HG03064 (cell line): ENCODE measurements around the gene FOXC2.

Source experiments
- ATAC-seq: cut with Tn5 transposase; IDR thresholded peaks from one replicate; pipeline ENCODE4 v1.9.1; 2021; ENCODE audit warnings: low read depth; ENCODE audit not compliant: unreplicated experiment

FOXC2 gene

GRCh38 chr16:86571530-86571915, 4.9 kb downstream of the FOXC2 start:
- ATAC-seq = no peak

DNA sequence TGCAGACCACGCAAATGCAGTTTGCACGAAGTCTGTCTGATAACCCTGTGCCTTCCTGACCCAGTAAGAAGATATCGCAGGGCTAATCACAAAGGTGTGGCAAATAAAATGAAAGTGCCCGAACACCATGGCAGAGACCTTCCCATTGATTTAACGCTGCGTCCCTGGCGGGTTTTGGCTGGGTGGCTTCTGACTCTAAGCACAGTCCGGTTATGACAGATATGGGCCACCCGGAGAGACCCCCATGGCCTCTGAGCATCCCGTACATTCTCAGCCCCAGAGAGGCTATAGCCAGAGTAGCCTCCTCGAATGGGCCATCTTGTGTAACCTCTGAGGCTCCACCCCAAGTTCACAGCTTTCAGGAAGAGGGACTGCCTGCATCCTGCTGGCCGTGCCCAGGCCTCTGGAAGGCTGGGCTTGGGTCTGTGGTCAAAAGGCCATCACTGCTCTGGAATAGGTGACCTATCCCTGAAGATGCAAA, 5.5 kb downstream of the FOXC2 start:
- no peak for ATAC-seq

GRCh38 chr16:86572606-86573005, 6.0 kb downstream of the FOXC2 start:
- no peak for ATAC-seq

- ATAC-seq = no peak
Measured at GRCh38 chr16:86573215-86573614, 6.6 kb downstream of the FOXC2 start.

DNA sequence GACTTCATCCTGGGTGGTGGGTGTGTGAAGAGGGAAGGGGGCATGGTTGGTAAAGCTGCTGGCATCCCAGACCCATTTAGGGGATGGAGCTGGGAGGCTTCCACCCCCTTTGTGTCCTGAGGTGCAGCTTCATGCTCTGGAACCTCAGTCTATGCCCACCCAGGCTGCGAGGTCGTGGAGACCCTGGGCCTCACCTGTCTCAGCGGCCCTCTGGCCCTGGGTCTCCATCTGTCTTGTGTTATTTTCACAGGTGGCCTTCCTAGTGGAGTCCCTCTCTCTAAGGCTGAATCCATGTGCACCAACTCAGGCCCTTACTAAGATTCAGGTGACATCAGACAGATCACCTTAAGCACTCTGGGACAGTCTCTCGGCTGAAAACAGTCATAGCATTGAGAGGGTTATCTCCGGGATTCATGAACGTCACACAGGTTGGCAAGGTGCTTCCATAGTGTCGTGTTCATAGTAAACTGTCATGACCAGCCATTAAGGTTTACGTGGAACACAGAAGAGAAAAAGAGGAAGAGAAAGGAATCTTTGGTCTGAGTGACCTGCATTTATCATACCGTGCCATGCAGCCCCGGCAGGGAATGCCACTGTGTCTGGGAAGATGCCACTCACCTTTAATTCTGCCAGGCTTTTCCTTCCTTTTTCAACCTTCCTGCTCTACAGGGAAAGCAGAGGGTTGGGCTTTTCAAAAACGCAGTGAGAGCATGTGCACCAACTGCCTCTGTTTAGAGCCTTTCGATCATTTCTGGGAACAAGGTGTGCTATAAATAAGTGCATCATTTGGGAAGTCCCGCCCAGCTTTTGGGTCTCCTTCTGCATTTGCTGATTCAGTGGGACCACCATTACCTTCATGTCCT, 7.2 kb downstream of the FOXC2 start:
- no peak for ATAC-seq

- ATAC-seq = no peak
Measured at GRCh38 chr16:86574646-86575045, 8.0 kb downstream of the FOXC2 start.

DNA sequence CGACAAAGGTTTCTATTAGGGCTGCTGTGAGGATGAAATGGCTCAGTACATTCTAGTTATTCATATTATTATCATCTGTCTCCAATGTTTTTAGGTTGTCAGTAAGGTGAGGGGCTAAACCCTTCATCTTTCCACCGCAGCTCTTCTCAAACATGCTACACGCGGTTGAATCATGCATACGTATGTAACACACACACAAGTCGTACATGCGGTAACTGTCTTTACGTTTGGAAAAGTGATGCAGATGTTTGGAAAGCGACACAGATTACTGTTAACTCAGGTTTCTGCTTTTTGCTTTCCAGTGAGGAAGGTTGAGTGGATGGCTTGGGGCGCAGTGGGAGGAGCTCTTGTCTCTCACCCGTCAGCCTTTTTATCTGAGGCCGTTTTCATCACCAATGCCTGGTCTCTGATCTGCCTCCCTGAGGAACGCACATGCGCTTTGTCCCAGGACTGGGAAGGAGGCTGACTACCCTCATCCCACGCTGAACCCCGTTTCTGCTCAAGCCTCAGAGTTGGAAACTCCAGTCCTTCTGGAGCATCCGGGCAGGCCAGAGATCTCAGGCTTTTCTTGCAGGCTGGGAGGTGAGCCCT, 8.6 kb downstream of the FOXC2 start:
- no peak for ATAC-seq

GRCh38 chr16:86575754-86576557, 9.3 kb downstream of the FOXC2 start:
- ATAC-seq = no peak

- no peak for ATAC-seq
Measured at GRCh38 chr16:86576591-86577313, 10.1 kb downstream of the FOXC2 start.

DNA sequence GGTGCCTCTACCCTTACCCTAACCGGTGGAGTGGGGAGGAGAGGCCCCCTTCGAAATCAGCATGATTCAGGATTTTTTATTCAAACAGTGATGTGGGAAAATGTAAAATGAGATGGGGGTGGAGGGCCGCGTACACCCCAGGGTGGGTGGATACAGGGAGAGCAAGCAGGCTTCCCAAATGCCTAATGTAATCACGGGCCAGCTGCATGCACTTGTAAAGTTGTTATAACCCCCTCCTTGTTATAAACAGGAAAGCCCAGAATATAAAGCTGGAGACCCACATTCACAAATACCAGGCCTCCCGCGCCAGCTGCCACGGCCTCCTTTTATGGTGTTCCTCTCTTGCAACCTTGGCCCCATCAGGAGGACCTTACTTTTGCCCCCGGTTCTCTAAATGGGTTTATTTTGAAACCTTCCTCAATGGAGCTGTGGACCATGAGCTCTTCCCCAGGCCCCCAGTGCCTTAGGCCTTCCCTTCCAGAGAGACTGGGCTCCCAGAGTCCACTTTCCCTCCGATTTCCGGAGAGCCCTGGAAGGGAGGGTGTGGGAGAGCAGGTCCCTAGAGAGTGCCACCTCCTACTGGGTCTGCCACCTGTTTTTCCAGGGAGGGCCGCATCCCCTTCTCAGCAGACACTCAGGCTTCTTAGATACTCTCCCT, 10.8 kb downstream of the FOXC2 start:
- ATAC-seq = no peak

- ATAC-seq = no peak
Measured at GRCh38 chr16:86578061-86578599, 11.5 kb downstream of the FOXC2 start, which contains the start of gene FOXL1. FOXL1 (plus strand) TSS chr16:86578549; CDS start chr16:86578724, 175 bp downstream.

- ATAC-seq = no peak
Measured at GRCh38 chr16:86578611-86579267, 12.1 kb downstream of the FOXC2 start.

- no peak for ATAC-seq
Measured at GRCh38 chr16:86579268-86580062, 12.8 kb downstream of the FOXC2 start.

DNA sequence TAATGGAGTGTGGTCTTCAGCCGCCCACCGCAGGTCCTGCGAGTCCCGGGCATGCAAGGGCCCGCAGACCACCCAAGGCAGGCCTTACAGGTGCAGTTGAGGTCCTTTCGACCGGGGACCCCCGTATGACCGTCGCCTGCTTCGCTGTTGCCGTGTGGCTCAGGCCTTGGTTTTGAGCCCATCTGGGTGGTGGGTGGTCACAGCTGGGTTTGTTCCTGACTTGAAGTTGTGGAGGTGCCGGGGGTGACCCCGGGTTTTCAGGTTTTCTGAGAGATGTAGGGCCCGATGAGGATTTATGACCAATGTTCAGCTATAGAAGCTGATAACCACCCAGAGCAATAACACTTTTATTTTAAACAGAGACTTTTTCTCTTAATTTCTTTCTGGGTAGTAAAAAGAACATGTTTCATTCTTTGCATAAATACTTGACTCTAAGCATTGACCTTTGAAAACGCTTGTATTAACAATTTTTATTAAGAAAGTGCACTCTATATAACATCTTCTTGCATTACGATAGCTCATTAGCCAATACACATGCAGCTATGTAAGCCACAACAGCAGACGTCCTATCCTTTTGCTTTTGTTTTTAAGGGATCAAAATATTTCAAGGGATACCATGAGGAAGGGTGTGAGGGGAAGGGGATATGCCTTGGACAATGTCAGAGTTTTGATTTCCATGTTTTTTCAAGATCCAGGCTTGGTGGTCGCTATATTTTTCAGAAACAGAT, 13.6 kb downstream of the FOXC2 start:
- ATAC-seq = no peak

DNA sequence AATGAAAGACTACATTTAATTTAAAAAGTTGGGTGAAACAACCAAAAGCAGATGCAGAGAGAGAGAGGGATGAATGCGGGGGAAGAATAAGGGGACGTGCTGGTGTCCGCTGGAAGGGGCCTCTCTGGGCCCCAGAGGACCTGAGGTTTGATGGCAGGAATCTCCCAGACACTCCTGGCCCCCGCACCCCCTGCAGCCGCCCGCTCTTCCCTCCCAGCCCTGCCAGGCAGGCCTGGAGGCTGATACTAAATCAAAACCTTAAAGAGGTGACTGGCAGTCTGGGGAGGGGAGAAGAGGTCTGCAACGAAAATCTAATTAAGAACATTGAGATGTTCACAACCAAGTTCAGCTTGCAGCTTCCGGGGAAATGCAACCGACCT, 14.2 kb downstream of the FOXC2 start:
- no peak for ATAC-seq

- no peak for ATAC-seq
Measured at GRCh38 chr16:86581458-86581857, 14.8 kb downstream of the FOXC2 start.

GRCh38 chr16:86584071-86584685, 17.5 kb downstream of the FOXC2 start:
- ATAC-seq = no peak
